HepG2 (cell line): ENCODE measurements around the gene DPH1. TPM values are rescaled to one million over a fixed set of nuclear protein-coding genes. Genes with fewer than 3 reads are reported as not detected.

ENCODE experiments used
- ATAC-seq: fragments of 200-7000 bp; cut with Tn5 transposase; 3 replicates; pipeline ENCODE4 v1.9.1; 2020; ENCODE audit warnings: mild to moderate bottlenecking, moderate library complexity
- BruUV-seq: library from RNA; stranded (reverse); fragments of 400-500 nt; replicated peaks from 2 replicates; lab custom pipeline; 2021; lab: Mats Ljungman, UMichigan
- CTCF ChIA-PET: fragments of 300-600 bp; formaldehyde crosslinking; extraction: SDS; loops from one replicate; lab custom pipeline; 2021; ENCODE audit warnings: low total read pairs, inconsistent platforms, low intra/inter-chr PET ratio; lab: Yijun Ruan, JAX
- POLR2A ChIA-PET: fragments of 350-600 bp; sonication (Branson Sonifier 250); formaldehyde crosslinking; loops from one replicate; lab custom pipeline; 2020; ENCODE audit warnings: antibody characterized with exemption, inconsistent platforms; lab: Yijun Ruan, JAX
- DNase-seq: peaks from one replicate; pipeline ENCODE4 v3.0.0-alpha.2; 2015; ENCODE audit warnings: low spot score
- FAIRE-seq: peaks from 3 replicates; lab custom pipeline; 2011; peaks lifted over from hg19 to GRCh38; lab: Jason Lieb, UNC
- H2AFZ ChIP-seq: one replicate; pipeline ENCODE4 v1.6.1; 2011; ENCODE audit warnings: low read length, inconsistent platforms
- H3K27ac ChIP-seq: fragments of 300-600 bp; 3 replicates; pipeline ENCODE4 v1.8.0; 2011; ENCODE audit warnings: mixed run types, mild to moderate bottlenecking, mixed read lengths, low read length, inconsistent platforms; ENCODE audit not compliant: insufficient read depth; ENCODE audit errors: extremely low read length
- H3K27me3 ChIP-seq, 2 experiments: fragments of 200-600 bp in 1 of 2; 2 replicates in 1 of 2; 3 replicates in 1 of 2; pipeline versions ENCODE4 v1.6.0 to v1.8.0; 2011; ENCODE audit warnings: low read length in 2 of 2, mild to moderate bottlenecking in 2 of 2, moderate library complexity in 2 of 2, inconsistent platforms in 1 of 2; ENCODE audit not compliant: insufficient read depth in 2 of 2, control insufficient read depth in 1 of 2
- H3K36me3 ChIP-seq, 2 experiments: fragments of 200-600 bp in 1 of 2; replicated peaks in 1 of 2; 2 replicates in 1 of 2; 3 replicates in 1 of 2; pipeline versions ENCODE4 v1.5.1 to v1.8.0; 2011; ENCODE audit warnings: low read length in 2 of 2, inconsistent platforms in 1 of 2; ENCODE audit not compliant: insufficient read depth in 2 of 2, control insufficient read depth in 1 of 2
- H3K4me1 ChIP-seq: 2 replicates; pipeline ENCODE4 v1.5.1; 2012; ENCODE audit warnings: low read length, inconsistent platforms; ENCODE audit not compliant: insufficient read depth
- H3K4me2 ChIP-seq: 2 replicates; pipeline ENCODE4 v1.6.0; 2011; ENCODE audit warnings: low read depth, low read length, inconsistent platforms
- H3K4me3 ChIP-seq, 3 experiments: fragments of 200-600 bp in 1 of 3; sonication (generic), shearing (Covaris generic) in 1 of 3; replicated peaks in 1 of 3; 2 replicates each; pipeline ENCODE4 v1.5.1; 2011 to 2016; ENCODE audit warnings: low read length in 3 of 3, inconsistent platforms in 2 of 3, low read depth in 2 of 3, mild to moderate bottlenecking in 2 of 3, control low read depth in 1 of 3, mixed read lengths in 1 of 3; ENCODE audit not compliant: insufficient read depth in 1 of 3
- H3K79me2 ChIP-seq: one replicate; pipeline ENCODE4 v1.6.1; 2011; ENCODE audit warnings: low read length, inconsistent platforms; ENCODE audit not compliant: insufficient read depth
- H3K9ac ChIP-seq: 2 replicates; pipeline ENCODE4 v1.6.0; 2011; ENCODE audit warnings: mild to moderate bottlenecking, low read depth, low read length, inconsistent platforms; ENCODE audit not compliant: insufficient read depth
- H3K9me3 ChIP-seq: 2 replicates; pipeline ENCODE4 v1.5.1; 2012; ENCODE audit warnings: mild to moderate bottlenecking, low read length
- H4K20me1 ChIP-seq: 2 replicates; pipeline ENCODE4 v1.6.0; 2011; ENCODE audit warnings: inconsistent platforms, mild to moderate bottlenecking, low read length, moderate library complexity; ENCODE audit not compliant: insufficient read depth
- ARNT2 ChIP-seq: sonication (generic); formaldehyde crosslinking; IDR thresholded peaks from 2 replicates; pipeline ENCODE4 v1.8.0; 2022; ENCODE audit warnings: mild to moderate bottlenecking, low read depth, missing genetic modification reagents, moderate library complexity
- BCLAF1 ChIP-seq: fragments of 450-650 bp; IDR thresholded peaks from 2 replicates; pipeline ENCODE4 v1.6.1; 2017; ENCODE audit warnings: mild to moderate bottlenecking
- GMEB2 ChIP-seq: IDR thresholded peaks from 2 replicates; pipeline ENCODE4 v1.6.1; 2016; ENCODE audit warnings: missing biosample characterization, missing genetic modification reagents, low read depth
- NR2F6 ChIP-seq, 2 experiments: IDR thresholded peaks; 2 replicates each; pipeline ENCODE4 v1.6.1; 2016; ENCODE audit warnings: antibody characterized with exemption in 1 of 2, mild to moderate bottlenecking in 1 of 2
- ONECUT2 ChIP-seq: sonication (generic); formaldehyde crosslinking; IDR thresholded peaks from 2 replicates; pipeline ENCODE4 v1.4.0; 2020; ENCODE audit warnings: missing genetic modification reagents
- ZNF430 ChIP-seq: sonication (generic); formaldehyde crosslinking; IDR thresholded peaks from 2 replicates; pipeline ENCODE4 v1.9.0; 2021; ENCODE audit warnings: mild to moderate bottlenecking, missing genetic modification reagents
- ZNF766 ChIP-seq: sonication (generic); formaldehyde crosslinking; IDR thresholded peaks from 2 replicates; pipeline ENCODE4 v1.5.0; 2020; ENCODE audit warnings: missing genetic modification reagents, borderline replicate concordance
- WGBS: methylation state at CpG from one replicate; pipeline ENCODE4 v1.1.6; 2017; ENCODE audit warnings: low lambda C conversion rate; 5-methylcytosine and 5-hydroxymethylcytosine counted together
- in situ Hi-C: cut with HindIII; loops from 2 replicates; pipeline ENCODE4 v1.10.0; 2017; ENCODE audit warnings: low pct_unique_long_range_greater_than_20kb; ENCODE audit not compliant: extremely low pct_ligation_motif_present
- intact Hi-C: fragments of 100-400 bp; cut with micrococcal nuclease; formaldehyde crosslinking; loops from one replicate; pipeline ENCODE4 v1.10.0; 2022; ENCODE audit not compliant: unreplicated experiment
- polyA plus RNA-seq, 8 experiments: library from polyadenylated mRNA; depleted of rRNA in 3 of 8; stranded (reverse) in 7 of 8; unstranded in 1 of 8; fragments of >200 nt; fragmentation: Illumina TruSeq in 4 of 8; extraction: Trizol in 4 of 8; gene quantifications; 2 replicates each; pipeline versions ENCODE4 v1.2.1 to v1.2.3, GENCODE V29; 2011 to 2016; ENCODE audit warnings: low read depth in 4 of 8, missing spikeins in 1 of 8, mixed read lengths in 1 of 8; ENCODE audit not compliant: insufficient read depth in 1 of 8
- total RNA-seq, 5 experiments: library from RNA; depleted of rRNA; stranded (reverse); fragments of >200 nt; fragmentation: Illumina TruSeq; extraction: Trizol; gene quantifications; 2 replicates each; pipeline ENCODE4 v1.2.3, GENCODE V29; 2016; ENCODE audit warnings: low read depth in 1 of 5

Gene DPH1
- total and polyA plus RNA-seq, 2 of the 13 experiments (the other 11 are each of a cell fraction or from before 2014, with no cell fraction given), result 25.3 to 42.8 TPM

- ATAC-seq, result no peak
- intact Hi-C loops, result no loop called here
- Histone ChIP-seq H3K27me3 (no peaks in the 10 kb centered on the region), H2AFZ (no peak overlapping the region), H3K36me3 (peaks cover 8 to 22% of the 10 kb centered on the region in 2 experiments; a peak in 4 of 5 replicates), H4K20me1 (0 out of 2 replicates have a peak, but pooled peaks cover 2% of the 10 kb centered on the region), H3K4me3 (no peak overlapping the region), H3K4me1 (peaks cover 15% of the 10 kb centered on the region), H3K27ac (no peak overlapping the region), H3K9ac (no peak overlapping the region), H3K79me2 (no peaks in the 10 kb centered on the region), H3K4me2 (no peak overlapping the region), H3K9me3 (no peaks in the 10 kb centered on the region)
- BruUV-seq, result no TSS peak
- POLR2A ChIA-PET, result no interaction called here
- 97% methylated on average over 8 of the region's 17 CpGs for WGBS
- in situ Hi-C loops, result no loop called here
- CTCF ChIA-PET, result no interaction called here
- TF ChIP-seq BCLAF1 (no peak), ZNF766 (CRISPR knock-in tag) (no peak), ZNF430 (no peak), ONECUT2 (no peak), NR2F6 (IDR thresholded peaks at IDR 0.05) (no peak), NR2F6 (CRISPR knock-in tag; IDR thresholded peaks at IDR 0.05) (no peak), GMEB2 (CRISPR knock-in tag) (no peak), ARNT2 (CRISPR knock-in tag) (no peak)
- DNase-seq, result no peak
- no peak for FAIRE-seq
Measured at GRCh38 chr17:2061441-2061958, 31.5 kb downstream of the DPH1 start.
